Progenitor cell of endocrine pancreas (in vitro differentiated cells): ENCODE results near the gene AKAP7. TPM values are rescaled to one million over a fixed set of nuclear protein-coding genes. Genes with fewer than 3 reads are reported as not detected.
"Not testable (repeated sequence)": the region's sequence is repeated elsewhere in the genome, so short reads cannot be mapped to it uniquely, and the experiment has no call there.

ENCODE experiments used
- DNase-seq: peaks from one replicate; pipeline ENCODE4 v3.0.0; 2021; ENCODE audit warnings: low spot score; ENCODE audit not compliant: unreplicated experiment
- H3K27ac Mint-ChIP-seq: 2 replicates; pipeline ENCODE4 v1.8.0; 2021; ENCODE audit warnings: mild to moderate bottlenecking, moderate library complexity, mixed read lengths
- H3K27me3 Mint-ChIP-seq: 2 replicates; pipeline ENCODE4 v1.8.0; 2021; ENCODE audit warnings: mixed read lengths
- H3K36me3 Mint-ChIP-seq: 2 replicates; pipeline ENCODE4 v1.8.0; 2022; ENCODE audit warnings: mixed read lengths; ENCODE audit not compliant: insufficient read depth
- H3K4me1 Mint-ChIP-seq: 2 replicates; pipeline ENCODE4 v1.8.0; 2021; ENCODE audit warnings: low read depth, mixed read lengths
- H3K4me3 Mint-ChIP-seq: 2 replicates; pipeline ENCODE4 v1.8.0; 2021; ENCODE audit warnings: low read depth, mild to moderate bottlenecking, moderate library complexity, mixed read lengths
- H3K9me3 Mint-ChIP-seq: 2 replicates; pipeline ENCODE4 v1.8.0; 2021; ENCODE audit warnings: low read depth, mixed read lengths
- total RNA-seq: library from RNA; stranded (reverse); gene quantifications from 2 replicates; pipeline ENCODE4 v1.2.1, GENCODE V29; 2021
- TF ChIP-seq, protein P1 (sequence below): fragments of 200-600 bp; sonication (generic); IDR thresholded peaks from one replicate; pipeline ENCODE4 v1.5.0; 2021; ENCODE audit warnings: antibody characterized with exemption, mild to moderate bottlenecking; ENCODE audit not compliant: unreplicated experiment

AKAP7 gene
- total RNA-seq, 1 donor from 2014 or later = 25.5 TPM

DNA sequence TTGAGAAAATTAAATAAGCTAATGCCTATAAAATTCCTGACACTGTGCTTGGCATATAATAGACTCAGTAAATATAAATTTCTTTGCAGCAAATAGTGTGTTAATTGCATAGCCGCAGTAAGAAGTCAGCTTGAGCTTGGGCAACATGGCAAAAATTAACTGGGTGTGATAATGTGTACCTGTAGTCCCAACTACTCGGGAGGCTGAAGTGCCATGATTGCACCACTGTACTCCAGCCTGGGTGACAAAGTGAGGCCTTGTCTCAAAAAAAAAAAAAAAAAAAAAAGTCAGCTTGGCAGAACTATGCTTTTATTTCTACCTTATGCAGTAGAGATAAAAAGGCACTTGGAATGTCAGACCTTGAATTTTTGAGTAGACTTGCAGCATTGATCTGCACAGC lies 121.8 kb downstream of the AKAP7 start:
- no peaks in the 10 kb centered on the region for H3K27me3 Mint-ChIP-seq
- H3K4me1 Mint-ChIP-seq = peaks cover 46% of the 10 kb centered on the region
- peak overlapping the region; percentile 54 for H3K27ac Mint-ChIP-seq
- peaks cover 21% of the 10 kb centered on the region for H3K36me3 Mint-ChIP-seq
- no peak overlapping the region for H3K4me3 Mint-ChIP-seq
- H3K9me3 Mint-ChIP-seq = peaks cover 7% of the 10 kb centered on the region
- no peak for DNase-seq
- TF ChIP-seq, protein P1, sequence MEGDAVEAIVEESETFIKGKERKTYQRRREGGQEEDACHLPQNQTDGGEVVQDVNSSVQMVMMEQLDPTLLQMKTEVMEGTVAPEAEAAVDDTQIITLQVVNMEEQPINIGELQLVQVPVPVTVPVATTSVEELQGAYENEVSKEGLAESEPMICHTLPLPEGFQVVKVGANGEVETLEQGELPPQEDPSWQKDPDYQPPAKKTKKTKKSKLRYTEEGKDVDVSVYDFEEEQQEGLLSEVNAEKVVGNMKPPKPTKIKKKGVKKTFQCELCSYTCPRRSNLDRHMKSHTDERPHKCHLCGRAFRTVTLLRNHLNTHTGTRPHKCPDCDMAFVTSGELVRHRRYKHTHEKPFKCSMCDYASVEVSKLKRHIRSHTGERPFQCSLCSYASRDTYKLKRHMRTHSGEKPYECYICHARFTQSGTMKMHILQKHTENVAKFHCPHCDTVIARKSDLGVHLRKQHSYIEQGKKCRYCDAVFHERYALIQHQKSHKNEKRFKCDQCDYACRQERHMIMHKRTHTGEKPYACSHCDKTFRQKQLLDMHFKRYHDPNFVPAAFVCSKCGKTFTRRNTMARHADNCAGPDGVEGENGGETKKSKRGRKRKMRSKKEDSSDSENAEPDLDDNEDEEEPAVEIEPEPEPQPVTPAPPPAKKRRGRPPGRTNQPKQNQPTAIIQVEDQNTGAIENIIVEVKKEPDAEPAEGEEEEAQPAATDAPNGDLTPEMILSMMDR = no peak

DNA sequence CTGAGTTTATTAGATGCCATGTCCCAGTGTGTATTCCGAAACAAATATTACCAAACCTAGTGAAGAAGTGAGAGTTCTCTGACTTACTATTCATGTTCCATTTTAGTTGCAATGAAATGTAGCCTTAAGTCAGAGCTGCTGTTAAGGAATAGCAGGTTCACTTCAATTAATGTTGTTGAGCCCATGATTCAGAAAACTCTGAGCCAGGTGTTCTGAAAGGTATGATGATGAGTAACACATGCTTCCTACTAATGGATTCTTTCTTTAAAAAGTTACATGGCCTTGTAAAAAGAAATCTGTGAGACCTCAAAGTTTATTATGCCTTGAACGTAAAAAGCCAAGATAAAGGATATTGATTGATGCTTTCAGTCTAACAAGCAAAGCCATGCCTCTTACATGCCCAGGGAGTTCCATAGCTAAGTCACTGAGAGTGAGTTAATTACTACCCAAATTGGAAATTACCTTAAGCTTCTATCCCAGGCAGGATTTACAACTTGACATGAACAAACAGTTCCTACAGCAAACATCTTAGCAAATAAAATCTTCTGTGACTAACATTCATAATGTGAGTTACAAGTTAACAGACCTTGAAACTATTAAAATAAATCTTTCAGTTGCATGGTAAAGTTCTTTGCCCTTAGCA lies 122.9 kb downstream of the AKAP7 start:
- DNase-seq = no peak
- Mint-ChIP-seq H3K4me1 (peaks cover 40% of the 10 kb centered on the region), H3K36me3 (peaks cover 19% of the 10 kb centered on the region), H3K27ac (peak overlapping the region; percentile 54), H3K9me3 (peaks cover 7% of the 10 kb centered on the region), H3K4me3 (no peak overlapping the region), H3K27me3 (no peaks in the 10 kb centered on the region)
- TF ChIP-seq, protein P1 = no peak

DNA sequence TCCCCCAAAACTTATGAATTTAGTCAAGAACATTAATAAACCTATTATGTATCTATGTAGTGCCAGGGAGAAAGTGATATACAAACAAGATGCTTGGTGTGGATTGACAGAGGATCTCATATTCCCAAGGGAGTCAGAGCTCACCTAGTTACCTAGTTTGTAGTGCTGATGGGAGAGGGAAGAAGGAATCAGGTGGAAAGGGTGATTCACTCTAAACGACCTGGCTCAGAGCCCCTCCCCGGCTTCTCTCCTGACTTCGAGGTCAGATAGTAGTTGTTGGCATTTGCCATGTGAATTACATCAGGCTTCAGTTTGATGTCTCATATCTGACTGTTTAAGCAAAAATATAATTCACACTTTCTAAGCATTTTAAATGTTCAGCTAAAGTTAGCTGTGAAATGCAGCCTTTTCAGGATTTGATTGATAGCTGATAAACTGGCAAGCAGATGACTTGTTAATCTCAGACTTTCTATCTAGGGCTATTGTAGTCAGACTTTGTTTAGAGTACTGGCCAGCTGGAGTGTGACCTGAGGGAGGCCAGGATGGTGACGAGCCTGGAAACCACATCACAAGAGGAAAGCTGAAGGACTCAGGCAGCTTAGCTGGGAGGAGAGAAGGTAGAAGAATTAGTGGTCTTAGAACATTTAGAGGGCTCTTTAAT lies 123.7 kb downstream of the AKAP7 start:
- peaks cover 19% of the 10 kb centered on the region for H3K36me3 Mint-ChIP-seq
- peaks cover 45% of the 10 kb centered on the region for H3K4me1 Mint-ChIP-seq
- DNase-seq = no peak
- peaks cover 7% of the 10 kb centered on the region for H3K9me3 Mint-ChIP-seq
- no peak overlapping the region for H3K4me3 Mint-ChIP-seq
- TF ChIP-seq, protein P1 = no peak
- no peaks in the 10 kb centered on the region for H3K27me3 Mint-ChIP-seq
- peak overlapping the region; percentile 84 for H3K27ac Mint-ChIP-seq

DNA sequence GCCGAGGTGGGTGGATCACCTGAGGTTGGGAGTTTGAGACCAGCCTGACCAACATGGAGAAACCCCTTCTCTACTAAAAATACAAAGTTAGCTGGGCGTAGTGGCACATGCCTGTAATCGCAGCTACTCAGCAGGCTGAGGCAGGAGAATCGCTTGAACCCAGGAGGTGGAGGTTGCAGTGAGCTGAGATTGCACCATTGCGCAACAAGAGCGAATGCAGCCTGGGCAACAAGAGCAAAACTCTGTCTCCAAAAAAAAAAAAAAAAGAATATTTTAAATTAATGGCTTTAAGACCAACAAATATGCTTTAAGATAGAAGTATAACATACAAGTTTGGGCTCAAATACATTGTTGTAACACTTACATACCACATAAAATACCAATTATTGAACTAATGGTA lies 125.7 kb downstream of the AKAP7 start:
- Mint-ChIP-seq H3K4me1 (peaks cover 41% of the 10 kb centered on the region), H3K36me3 (peaks cover 14% of the 10 kb centered on the region)
- H3K27ac Mint-ChIP-seq, H3K9me3 Mint-ChIP-seq, H3K27me3 Mint-ChIP-seq, H3K4me3 Mint-ChIP-seq, DNase-seq: not testable (repeated sequence)

DNA sequence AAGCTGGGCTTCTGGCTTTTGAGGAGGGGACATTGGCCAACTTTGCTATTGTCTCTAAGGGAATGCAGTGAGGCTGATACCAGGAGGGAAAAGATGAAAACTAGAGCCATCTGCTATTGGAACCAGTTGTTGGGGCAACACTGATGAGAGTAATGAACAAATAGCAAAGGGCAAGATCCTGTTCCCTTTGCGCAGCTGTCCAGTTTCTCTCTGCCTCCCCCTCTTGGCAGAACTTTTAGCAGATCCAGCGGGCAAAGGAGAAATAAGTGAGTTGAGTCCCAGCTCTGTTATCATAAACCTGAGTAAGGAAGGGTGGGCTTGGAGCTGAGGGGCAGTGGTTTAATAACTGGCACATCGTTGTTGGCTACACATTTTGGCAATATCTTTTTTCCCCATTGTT lies 126.8 kb downstream of the AKAP7 start:
- Mint-ChIP-seq H3K4me1 (peaks cover 44% of the 10 kb centered on the region), H3K9me3 (peaks cover 7% of the 10 kb centered on the region), H3K36me3 (peaks cover 19% of the 10 kb centered on the region), H3K4me3 (no peak overlapping the region), H3K27ac (no peak overlapping the region), H3K27me3 (no peaks in the 10 kb centered on the region)
- TF ChIP-seq, protein P1 = no peak
- no peak for DNase-seq

DNA sequence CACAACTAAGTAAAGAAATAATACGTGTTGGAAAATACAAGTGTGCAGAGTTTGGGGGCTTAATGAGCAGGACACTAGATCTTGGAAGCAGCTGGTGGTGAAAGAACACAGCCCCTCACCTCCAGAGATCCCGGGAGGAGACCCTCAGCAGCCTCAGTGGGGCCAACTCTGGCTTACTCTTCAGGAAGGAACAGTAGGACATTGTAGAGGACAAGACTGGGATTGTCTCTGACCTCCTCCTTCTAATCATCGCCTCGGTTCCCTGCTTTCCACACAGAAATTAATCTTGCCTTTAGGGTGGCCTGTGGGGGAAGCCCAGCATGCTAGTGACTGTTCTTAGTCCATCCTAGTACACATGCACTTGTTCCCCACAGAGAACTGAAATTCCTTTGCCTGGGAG lies 130.7 kb downstream of the AKAP7 start:
- no peak overlapping the region for H3K4me3 Mint-ChIP-seq
- H3K4me1 Mint-ChIP-seq = peaks cover 22% of the 10 kb centered on the region
- H3K36me3 Mint-ChIP-seq = peaks cover 30% of the 10 kb centered on the region
- TF ChIP-seq, protein P1 = no peak
- no peaks in the 10 kb centered on the region for H3K27me3 Mint-ChIP-seq
- no peak overlapping the region for H3K27ac Mint-ChIP-seq
- peaks cover 17% of the 10 kb centered on the region for H3K9me3 Mint-ChIP-seq
- DNase-seq = no peak
